ENCODE results near the gene RPP14. TPM values are rescaled to one million over a fixed set of nuclear protein-coding genes. Genes with fewer than 3 reads are reported as not detected.
A peak's percentile ranks its signal among the peaks of the same experiment; 100 is the strongest.
"Not testable (repeated sequence)": the region's sequence is repeated elsewhere in the genome, so short reads cannot be mapped to it uniquely, and the experiment has no call there.

Gene RPP14
- total and polyA plus RNA-seq, 7 experiments from 2014 or later, result 6.8 to 21.6 (median 14.9) TPM

DNA sequence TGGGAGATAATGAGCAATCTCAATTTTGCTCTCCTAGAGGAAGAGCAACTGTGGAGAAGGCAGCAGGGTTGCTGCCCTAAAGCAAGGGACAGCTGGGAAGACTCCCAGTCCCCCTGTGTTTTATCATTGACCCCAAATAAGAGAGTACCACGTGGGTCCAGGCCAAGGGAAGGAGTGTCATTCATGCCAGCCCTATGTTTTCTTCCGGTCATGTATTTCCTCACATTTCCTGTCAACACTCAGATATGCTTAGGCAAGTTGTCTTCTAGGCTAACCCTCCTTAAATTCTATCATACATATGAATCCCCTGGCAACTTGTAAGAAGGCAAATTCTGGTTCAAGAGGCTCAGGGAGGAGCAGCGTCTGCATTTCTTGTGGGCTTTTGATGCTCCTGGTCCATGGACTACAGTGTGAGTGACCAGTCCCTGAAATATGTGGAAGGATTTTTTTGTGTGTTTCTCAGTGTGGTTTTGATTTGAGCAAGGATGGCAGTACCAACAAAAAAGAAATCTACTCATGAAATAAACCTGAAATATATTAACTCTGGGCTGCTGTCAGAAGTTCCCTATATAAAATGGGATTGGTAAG, 31.9 kb upstream of the RPP14 start:
- peaks cover 0 to 5% (median 0%) of the 10 kb centered on the region in 7 donors for H3K4me1 Mint-ChIP-seq
- Histone ChIP-seq H3K27ac (ENCODE audit: low read depth, low read length) (no peak overlapping the region), H3K4me3 (ENCODE audit: low read length) (no peak overlapping the region), H3K4me1 (ENCODE audit: control insufficient read depth in 2 of 2, insufficient read depth in 2 of 2, low read length in 2 of 2) (no peaks in the 10 kb centered on the region), H3K36me3 (ENCODE audit: control insufficient read depth in 2 of 3, insufficient read depth in 3 of 3, low read length in 3 of 3) (peaks cover 0 to 5% (median 0%) of the 10 kb centered on the region in 3 experiments), H3K9me3 (ENCODE audit: control insufficient read depth in 2 of 3, low read length in 3 of 3) (no peaks in the 10 kb centered on the region), H3K27me3 (ENCODE audit: control insufficient read depth in 2 of 2, insufficient read depth in 2 of 2, low read length in 2 of 2) (no peaks in the 10 kb centered on the region)
- peaks cover 0 to 7% (median 0%) of the 10 kb centered on the region in 11 donors for H3K9me3 Mint-ChIP-seq
- peak overlapping the region in 1 of 9 donors; percentile 51 for H3K27ac Mint-ChIP-seq
- intact Hi-C loops (cut with micrococcal nuclease), result no loop called here
- no peaks in the 10 kb centered on the region for H3K27me3 Mint-ChIP-seq
- CTCF ChIA-PET, result no interaction called here
- H3K36me3 Mint-ChIP-seq, result peaks cover 16 to 74% (median 53%) of the 10 kb centered on the region in 5 donors
- POLR2A ChIA-PET, result no interaction called here
- no peak overlapping the region for H3K4me3 Mint-ChIP-seq
- no peak for DNase-seq
- no peak for ATAC-seq

DNA sequence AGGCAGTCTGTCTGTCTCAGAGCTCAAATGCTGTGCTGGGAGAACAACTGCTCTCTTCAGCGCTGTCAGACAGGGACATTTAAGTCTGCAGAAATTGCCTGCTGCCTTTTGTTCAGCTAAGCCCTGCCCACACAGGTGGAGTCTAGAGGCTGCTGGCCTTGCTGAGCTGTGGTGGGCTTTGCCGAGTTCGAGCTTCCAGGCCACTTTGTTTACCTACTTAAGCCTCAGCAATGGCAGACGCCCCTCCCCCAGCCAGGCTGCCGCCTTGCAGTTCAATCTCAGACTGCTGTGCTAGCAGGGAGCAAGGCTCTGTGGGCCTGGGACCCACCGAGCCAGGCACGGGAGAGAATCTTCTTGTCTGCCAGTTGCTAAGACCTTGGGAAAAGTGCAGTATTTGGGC, 25.0 kb upstream of the RPP14 start:
- H3K4me1 ChIP-seq (ENCODE audit: control insufficient read depth in 2 of 2, insufficient read depth in 2 of 2, low read length in 2 of 2), result no peaks in the 10 kb centered on the region
- DNase-seq (no peak), ATAC-seq (no peak)
- H3K4me1 Mint-ChIP-seq, result peaks cover 0 to 8% (median 0%) of the 10 kb centered on the region in 7 donors
- H3K4me3 ChIP-seq (ENCODE audit: low read length), result no peak overlapping the region
- H3K9me3 ChIP-seq (ENCODE audit: control insufficient read depth in 2 of 3, low read length in 3 of 3), result no peaks in the 10 kb centered on the region
- ChIA-PET POLR2A (interaction anchor here (0.5 kb wide), 1 partner anchor 43 kb away, joined by 3 read pairs; no protein-coding TSS in a partner anchor), CTCF (interaction anchor here (0.6 kb wide), 2 partner anchors 47 to 244 kb away, joined by 3 read pairs; no protein-coding TSS in a partner anchor)
- no peak overlapping the region for H3K4me3 Mint-ChIP-seq
- H3K9me3 Mint-ChIP-seq, result peaks cover 0 to 5% (median 0%) of the 10 kb centered on the region in 11 donors
- no peak overlapping the region for H3K27ac Mint-ChIP-seq
- intact Hi-C loops (cut with micrococcal nuclease), result no loop called here
- peaks cover 14 to 69% (median 46%) of the 10 kb centered on the region in 5 donors for H3K36me3 Mint-ChIP-seq
- H3K27me3 Mint-ChIP-seq, result no peaks in the 10 kb centered on the region
- H3K27me3 ChIP-seq (ENCODE audit: control insufficient read depth in 2 of 2, insufficient read depth in 2 of 2, low read length in 2 of 2), result no peaks in the 10 kb centered on the region
- H3K36me3 ChIP-seq (ENCODE audit: control insufficient read depth in 2 of 3, insufficient read depth in 3 of 3, low read length in 3 of 3), result peaks cover 0 to 6% (median 0%) of the 10 kb centered on the region in 3 experiments
- H3K27ac ChIP-seq (ENCODE audit: low read depth, low read length), result no peak overlapping the region

GRCh38 chr3:58285334-58285733, 20.7 kb upstream of the RPP14 start:
- ChIA-PET POLR2A (interaction anchor here (0.6 kb wide), 1 partner anchor 77 kb away, joined by 3 read pairs; no protein-coding TSS in a partner anchor), CTCF (no interaction called here)
- peaks cover 0 to 6% (median 0%) of the 10 kb centered on the region in 3 experiments for H3K36me3 ChIP-seq (ENCODE audit: control insufficient read depth in 2 of 3, insufficient read depth in 3 of 3, low read length in 3 of 3)

GRCh38 chr3:58287354-58287753, 18.7 kb upstream of the RPP14 start:
- no peak overlapping the region for H3K27ac ChIP-seq (ENCODE audit: low read depth, low read length)
- peaks cover 4 to 41% (median 17%) of the 10 kb centered on the region in 5 donors for H3K36me3 Mint-ChIP-seq
- intact Hi-C loops (cut with micrococcal nuclease), result no loop called here
- no peaks in the 10 kb centered on the region for H3K27me3 Mint-ChIP-seq
- H3K4me1 Mint-ChIP-seq, result peaks cover 0 to 4% (median 0%) of the 10 kb centered on the region in 7 donors
- no peaks in the 10 kb centered on the region for H3K27me3 ChIP-seq (ENCODE audit: control insufficient read depth in 2 of 2, insufficient read depth in 2 of 2, low read length in 2 of 2)
- no peak for ATAC-seq
- H3K9me3 ChIP-seq (ENCODE audit: control insufficient read depth in 2 of 3, low read length in 3 of 3), result no peaks in the 10 kb centered on the region
- H3K9me3 Mint-ChIP-seq, result peaks cover 0 to 1% (median 0%) of the 10 kb centered on the region in 11 donors
- ChIA-PET CTCF (no interaction called here), POLR2A (no interaction called here)
- no peak overlapping the region for H3K4me3 ChIP-seq (ENCODE audit: low read length)
- no peaks in the 10 kb centered on the region for H3K4me1 ChIP-seq (ENCODE audit: control insufficient read depth in 2 of 2, insufficient read depth in 2 of 2, low read length in 2 of 2)
- no peak overlapping the region for H3K4me3 Mint-ChIP-seq
- peaks cover 0 to 6% (median 0%) of the 10 kb centered on the region in 3 experiments for H3K36me3 ChIP-seq (ENCODE audit: control insufficient read depth in 2 of 3, insufficient read depth in 3 of 3, low read length in 3 of 3)
- no peak overlapping the region for H3K27ac Mint-ChIP-seq
- DNase-seq, result no peak

More at GRCh38 chr3:58285334-58285733, 20.7 kb upstream of the RPP14 start:
- H3K9me3 ChIP-seq (ENCODE audit: control insufficient read depth in 2 of 3, low read length in 3 of 3), result no peaks in the 10 kb centered on the region
- H3K27ac ChIP-seq (ENCODE audit: low read depth, low read length), result no peak overlapping the region
- H3K27me3 ChIP-seq (ENCODE audit: control insufficient read depth in 2 of 2, insufficient read depth in 2 of 2, low read length in 2 of 2), result no peaks in the 10 kb centered on the region
- no peak overlapping the region for H3K4me3 ChIP-seq (ENCODE audit: low read length)
- no peak for DNase-seq
- intact Hi-C loops (cut with micrococcal nuclease), result no loop called here
- H3K36me3 Mint-ChIP-seq, result peaks cover 3 to 42% (median 20%) of the 10 kb centered on the region in 5 donors
- no peak overlapping the region for H3K4me3 Mint-ChIP-seq
- no peak overlapping the region for H3K27ac Mint-ChIP-seq
- peaks cover 0 to 4% (median 0%) of the 10 kb centered on the region in 7 donors for H3K4me1 Mint-ChIP-seq
- no peaks in the 10 kb centered on the region for H3K27me3 Mint-ChIP-seq
- no peaks in the 10 kb centered on the region for H3K9me3 Mint-ChIP-seq
- no peak for ATAC-seq
- no peaks in the 10 kb centered on the region for H3K4me1 ChIP-seq (ENCODE audit: control insufficient read depth in 2 of 2, insufficient read depth in 2 of 2, low read length in 2 of 2)

DNA sequence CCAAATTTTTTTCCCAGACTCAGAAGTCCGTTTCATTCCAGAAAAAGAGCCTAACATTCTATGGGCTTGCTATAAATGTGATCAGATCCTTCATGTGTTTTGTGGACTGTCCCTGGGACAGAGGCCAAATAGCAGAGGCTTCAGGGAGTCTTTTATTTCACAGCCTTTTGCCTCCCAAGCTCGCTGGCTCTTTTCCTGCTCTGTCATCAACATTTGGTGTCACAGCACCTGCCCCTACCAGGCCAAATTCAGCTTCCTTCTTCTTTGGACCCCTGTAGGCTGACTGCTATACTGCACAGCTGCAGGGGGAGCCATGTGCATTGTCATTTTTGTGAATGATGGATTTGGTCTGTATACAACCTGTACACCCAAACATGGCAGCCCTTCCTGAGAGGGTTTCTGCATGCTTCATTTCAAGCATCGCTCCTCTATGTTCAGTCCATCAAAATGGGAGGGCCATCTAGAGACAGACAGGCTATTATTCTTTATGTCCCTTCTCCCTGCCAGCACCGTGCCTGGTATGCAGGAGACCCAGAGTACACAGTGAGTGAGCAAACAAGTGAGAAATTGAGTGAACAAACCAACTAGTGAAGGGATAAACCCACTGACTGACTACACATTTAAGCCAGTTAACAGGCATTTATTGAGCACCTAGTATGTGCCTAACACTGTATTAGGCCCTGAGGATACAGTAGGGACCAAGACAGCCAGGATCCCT, 17.9 kb upstream of the RPP14 start:
- Histone ChIP-seq H3K27ac (ENCODE audit: low read depth, low read length) (no peak overlapping the region), H3K4me1 (ENCODE audit: control insufficient read depth in 2 of 2, insufficient read depth in 2 of 2, low read length in 2 of 2) (no peaks in the 10 kb centered on the region), H3K4me3 (ENCODE audit: low read length) (no peak overlapping the region), H3K9me3 (ENCODE audit: control insufficient read depth in 2 of 3, low read length in 3 of 3) (no peaks in the 10 kb centered on the region), H3K27me3 (ENCODE audit: control insufficient read depth in 2 of 2, insufficient read depth in 2 of 2, low read length in 2 of 2) (no peaks in the 10 kb centered on the region), H3K36me3 (ENCODE audit: control insufficient read depth in 2 of 3, insufficient read depth in 3 of 3, low read length in 3 of 3) (peaks cover 0 to 6% (median 0%) of the 10 kb centered on the region in 3 experiments)
- H3K36me3 Mint-ChIP-seq, result peaks cover 4 to 40% (median 17%) of the 10 kb centered on the region in 5 donors
- DNase-seq (no peak), ATAC-seq (no peak)
- no peak overlapping the region for H3K4me3 Mint-ChIP-seq
- ChIA-PET POLR2A (no interaction called here), CTCF (no interaction called here)
- H3K4me1 Mint-ChIP-seq, result peaks cover 0 to 4% (median 0%) of the 10 kb centered on the region in 7 donors
- peaks cover 0 to 1% (median 0%) of the 10 kb centered on the region in 11 donors for H3K9me3 Mint-ChIP-seq
- intact Hi-C loops (cut with micrococcal nuclease), result no loop called here
- no peaks in the 10 kb centered on the region for H3K27me3 Mint-ChIP-seq
- no peak overlapping the region for H3K27ac Mint-ChIP-seq

DNA sequence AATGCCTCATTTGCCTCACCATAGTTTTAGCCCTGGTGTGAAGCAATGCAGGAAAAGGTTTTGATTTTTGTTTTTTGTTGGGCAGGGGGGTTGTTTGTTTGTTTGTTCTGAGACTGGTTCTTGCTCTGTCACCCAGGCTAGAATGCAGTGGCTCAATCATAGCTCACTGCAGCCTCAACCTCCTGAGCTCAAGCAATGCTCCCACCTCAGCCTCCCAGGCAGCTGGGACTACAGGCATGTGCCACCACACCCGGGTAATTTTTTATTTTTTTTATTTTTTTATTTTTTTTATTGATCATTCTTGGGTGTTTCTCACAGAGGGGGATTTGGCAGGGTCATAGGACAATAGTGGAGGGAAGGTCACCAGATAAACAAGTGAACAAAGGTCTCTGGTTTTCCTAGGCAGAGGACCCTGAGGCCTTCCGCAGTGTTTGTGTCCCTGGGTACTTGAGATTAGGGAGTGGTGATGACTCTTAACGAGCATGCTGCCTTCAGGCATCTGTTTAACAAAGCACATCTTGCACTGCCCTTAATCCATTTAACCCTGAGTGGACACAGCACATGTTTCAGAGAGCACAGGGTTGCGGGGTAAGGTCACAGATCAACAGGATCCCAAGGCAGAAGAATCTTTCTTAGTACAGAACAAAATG, 17.0 kb upstream of the RPP14 start:
- H3K36me3 Mint-ChIP-seq, result peaks cover 4 to 40% (median 15%) of the 10 kb centered on the region in 5 donors
- H3K36me3 ChIP-seq (ENCODE audit: control insufficient read depth in 2 of 3, insufficient read depth in 3 of 3, low read length in 3 of 3); H3K27ac ChIP-seq (ENCODE audit: low read depth, low read length); H3K4me1 ChIP-seq (ENCODE audit: control insufficient read depth in 2 of 2, insufficient read depth in 2 of 2, low read length in 2 of 2); intact Hi-C loops (cut with micrococcal nuclease); H3K4me3 Mint-ChIP-seq; H3K27me3 ChIP-seq (ENCODE audit: control insufficient read depth in 2 of 2, insufficient read depth in 2 of 2, low read length in 2 of 2); H3K4me1 Mint-ChIP-seq; POLR2A ChIA-PET; H3K27me3 Mint-ChIP-seq; ATAC-seq; DNase-seq; CTCF ChIA-PET; H3K4me3 ChIP-seq (ENCODE audit: low read length); H3K9me3 Mint-ChIP-seq; H3K27ac Mint-ChIP-seq; H3K9me3 ChIP-seq (ENCODE audit: control insufficient read depth in 2 of 3, low read length in 3 of 3): not testable (repeated sequence)
